Left lung (tissue), 10 donors: Measurements from ENCODE around the gene RHBDL1. TPM values are rescaled to one million over a fixed set of nuclear protein-coding genes. Genes with fewer than 3 reads are reported as not detected.

Experiments
- ATAC-seq: fragments of 200-7000 bp; cut with Tn5 transposase; one replicate; pipeline ENCODE4 v1.9.1; 2020; ENCODE audit warnings: moderate library complexity
- DNase-seq, 4 donors: peaks; one replicate each; pipeline ENCODE4 v3.0.0-alpha.2; 2013 to 2020
- H3K27ac ChIP-seq, 2 donors: fragments of 200-600 bp; sonication (generic) in 1 of 2; one replicate each; pipeline versions ENCODE4 v1.5.0 to v1.8.0; 2020 to 2021
- H3K27me3 ChIP-seq, 2 donors: fragments of 200-600 bp; sonication (generic) in 1 of 2; one replicate each; pipeline versions ENCODE4 v1.5.0 to v1.8.0; 2020 to 2021
- H3K36me3 ChIP-seq, 2 donors: fragments of 200-600 bp; sonication (generic) in 1 of 2; one replicate each; pipeline versions ENCODE4 v1.5.0 to v1.8.0; 2020 to 2021
- H3K4me1 ChIP-seq, 2 donors: fragments of 200-600 bp; one replicate each; pipeline ENCODE4 v1.8.0; 2021
- H3K4me3 ChIP-seq, 2 donors: fragments of 200-600 bp; sonication (generic) in 1 of 2; one replicate each; pipeline versions ENCODE4 v1.5.0 to v1.8.0; 2020 to 2021; ENCODE audit warnings: mild to moderate bottlenecking in 1 of 2
- H3K9me3 ChIP-seq, 2 donors: fragments of 200-600 bp; sonication (generic) in 1 of 2; one replicate each; pipeline versions ENCODE4 v1.5.0 to v1.8.0; 2020 to 2021
- intact Hi-C, 2 donors: fragments of 100-400 bp; cut with DNase I; formaldehyde crosslinking; loops; one replicate each; pipeline versions ENCODE4 v1.11.2 to v1.14.2; 2022
- polyA plus RNA-seq, 6 donors: library from polyadenylated mRNA; unstranded; fragments of 120-200 nt; gene quantifications; one replicate each; pipeline ENCODE4 v1.2.1, GENCODE V29; 2013; ENCODE audit not compliant: insufficient read length in 6 of 6
- total RNA-seq, 2 donors: library from RNA; stranded (reverse); fragmentation: NEBNext Ultra II Directional; extraction: Animal tissue kit (Norgen Biotek cat#: 25700); gene quantifications; one replicate each; pipeline ENCODE4 v1.2.1, GENCODE V29; 2021
- TF ChIP-seq, protein P1 (sequence below), 2 donors: fragments of 200-600 bp; sonication (generic) in 1 of 2; IDR thresholded peaks; one replicate each; pipeline versions ENCODE4 v1.5.0 to v1.8.0; 2021; ENCODE audit warnings: antibody characterized with exemption in 2 of 2
- donor health status: DM: no; HTN: yes; CAD: no.
- donor health status: DM: no; HTN: no; CAD: no.

The RHBDL1 gene
- total and polyA plus RNA-seq, 8 donors: 0.45 to 4.3 (median 0.81) TPM

DNA sequence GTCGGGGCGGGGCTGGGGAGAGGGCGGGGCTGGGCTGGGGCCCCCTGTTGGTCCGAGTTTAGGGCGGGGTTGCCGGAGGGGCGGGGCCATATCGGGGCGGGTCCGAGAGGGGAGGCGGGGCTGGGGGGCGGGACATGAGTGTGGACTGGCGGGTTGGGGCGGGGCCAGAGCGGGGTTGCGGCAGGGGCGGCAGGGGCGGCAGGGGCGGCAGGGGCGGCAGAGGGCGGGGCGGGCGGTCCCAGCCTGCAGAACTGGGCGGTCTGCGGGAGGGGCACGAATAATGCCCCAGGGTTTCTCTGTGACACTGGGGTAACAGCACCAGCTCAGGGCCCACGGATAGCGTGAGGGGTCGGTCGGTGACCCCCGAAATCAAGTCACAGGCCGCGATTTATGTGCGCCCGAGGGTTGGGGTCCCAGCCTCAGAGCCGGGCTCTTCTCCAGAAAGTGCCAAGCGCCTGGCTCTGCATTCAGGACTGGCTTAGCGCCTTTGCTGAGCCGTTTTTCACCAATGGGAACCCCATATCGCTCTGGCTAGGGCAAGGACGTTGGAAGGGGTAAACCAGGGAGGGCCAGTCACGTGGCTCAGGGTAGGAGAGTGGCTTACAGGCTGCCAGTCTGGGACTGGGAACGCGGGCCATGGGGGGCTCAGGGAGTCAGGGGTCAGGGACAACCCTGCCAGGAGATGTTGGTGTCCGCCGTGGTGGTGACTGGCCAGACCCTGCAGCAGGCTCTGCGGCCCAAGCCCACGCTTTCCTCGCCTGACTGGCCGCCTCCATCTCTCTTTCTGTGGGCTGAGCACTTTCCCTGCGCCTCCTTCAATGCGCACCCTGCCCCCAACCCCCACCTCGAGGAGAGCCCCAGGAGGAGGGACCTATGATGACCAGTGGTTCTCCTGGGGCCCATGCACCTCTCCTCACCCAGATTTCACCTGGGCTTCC is 38.1 kb upstream of the RHBDL1 start:
- Histone ChIP-seq H3K4me3 (peak overlapping the region; percentile 81 to 89), H3K36me3 (peaks cover 0 to 21% of the 10 kb centered on the region in 2 donors), H3K9me3 (no peaks in the 10 kb centered on the region), H3K27me3 (no peaks in the 10 kb centered on the region), H3K27ac (peak overlapping the region; percentile 94 to 98), H3K4me1 (peaks cover 5 to 33% of the 10 kb centered on the region in 2 donors)
- TF ChIP-seq, protein P1, sequence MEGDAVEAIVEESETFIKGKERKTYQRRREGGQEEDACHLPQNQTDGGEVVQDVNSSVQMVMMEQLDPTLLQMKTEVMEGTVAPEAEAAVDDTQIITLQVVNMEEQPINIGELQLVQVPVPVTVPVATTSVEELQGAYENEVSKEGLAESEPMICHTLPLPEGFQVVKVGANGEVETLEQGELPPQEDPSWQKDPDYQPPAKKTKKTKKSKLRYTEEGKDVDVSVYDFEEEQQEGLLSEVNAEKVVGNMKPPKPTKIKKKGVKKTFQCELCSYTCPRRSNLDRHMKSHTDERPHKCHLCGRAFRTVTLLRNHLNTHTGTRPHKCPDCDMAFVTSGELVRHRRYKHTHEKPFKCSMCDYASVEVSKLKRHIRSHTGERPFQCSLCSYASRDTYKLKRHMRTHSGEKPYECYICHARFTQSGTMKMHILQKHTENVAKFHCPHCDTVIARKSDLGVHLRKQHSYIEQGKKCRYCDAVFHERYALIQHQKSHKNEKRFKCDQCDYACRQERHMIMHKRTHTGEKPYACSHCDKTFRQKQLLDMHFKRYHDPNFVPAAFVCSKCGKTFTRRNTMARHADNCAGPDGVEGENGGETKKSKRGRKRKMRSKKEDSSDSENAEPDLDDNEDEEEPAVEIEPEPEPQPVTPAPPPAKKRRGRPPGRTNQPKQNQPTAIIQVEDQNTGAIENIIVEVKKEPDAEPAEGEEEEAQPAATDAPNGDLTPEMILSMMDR (IDR thresholded peaks at IDR 0.05): no peak
- intact Hi-C loops: no loop called here
- DNase-seq: peak in 3 of 4 donors; percentile 93 to 95 (median 94)
- ATAC-seq: peak; percentile 86

DNA sequence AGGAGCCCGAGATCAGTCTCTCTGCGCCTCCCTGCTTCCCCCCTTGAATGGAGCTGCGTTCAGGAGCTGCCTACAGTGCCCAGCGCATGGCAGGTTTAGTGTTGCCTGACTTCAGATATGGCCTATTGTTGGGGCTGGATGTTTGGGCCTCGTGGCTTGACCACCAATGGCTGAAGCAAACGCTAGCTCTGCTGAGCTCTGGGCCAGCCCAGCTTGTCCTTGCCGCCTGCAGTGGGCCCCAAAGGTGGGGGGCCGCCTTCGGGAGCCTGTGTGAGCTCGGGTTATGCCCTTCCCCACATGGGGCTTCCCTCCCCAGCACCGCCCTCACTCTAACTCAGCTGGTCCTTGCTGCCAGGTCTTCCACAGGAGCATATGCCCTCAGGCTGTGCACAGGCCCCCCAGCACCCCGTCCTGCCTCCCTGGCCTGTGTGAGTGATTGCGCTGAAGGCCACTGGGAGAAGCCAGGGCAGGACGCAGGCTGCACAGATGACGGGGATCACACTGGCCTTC is 37.4 kb upstream of the RHBDL1 start:
- DNase-seq (no peak), ATAC-seq (no peak)
- H3K36me3 ChIP-seq: peaks cover 0 to 13% of the 10 kb centered on the region in 2 donors
- H3K9me3 ChIP-seq: no peaks in the 10 kb centered on the region
- no peaks in the 10 kb centered on the region for H3K27me3 ChIP-seq
- no peak overlapping the region for H3K4me3 ChIP-seq
- peaks cover 12 to 40% of the 10 kb centered on the region in 2 donors for H3K4me1 ChIP-seq
- intact Hi-C loops: no loop called here
- H3K27ac ChIP-seq: no peak overlapping the region
- TF ChIP-seq, protein P1 (IDR thresholded peaks at IDR 0.05): no peak

DNA sequence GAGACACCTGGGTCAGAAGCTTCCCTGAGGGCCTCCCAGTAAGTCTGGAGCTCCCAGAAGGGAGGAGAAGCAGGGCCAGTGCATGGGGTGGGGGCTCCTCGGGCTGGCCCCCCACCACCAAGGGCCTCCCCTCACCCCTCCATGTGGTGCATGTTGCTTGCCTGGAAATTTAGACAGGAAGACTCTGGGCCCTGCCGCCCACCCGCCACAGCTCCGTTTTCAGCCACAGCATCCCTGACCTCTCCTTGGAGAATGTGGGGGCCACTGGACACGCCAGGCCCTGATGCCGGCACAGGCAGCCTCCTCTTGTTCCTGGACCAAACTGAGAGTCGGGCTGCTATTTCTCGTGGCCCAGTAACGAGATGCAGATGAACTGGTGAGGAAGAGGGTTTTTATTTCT is 36.6 kb upstream of the RHBDL1 start:
- DNase-seq (no peak), ATAC-seq (no peak)
- Histone ChIP-seq H3K9me3 (no peaks in the 10 kb centered on the region), H3K27ac (no peak overlapping the region), H3K4me3 (no peak overlapping the region), H3K27me3 (no peaks in the 10 kb centered on the region), H3K36me3 (peaks cover 0 to 6% of the 10 kb centered on the region in 2 donors), H3K4me1 (peaks cover 16 to 48% of the 10 kb centered on the region in 2 donors)
- TF ChIP-seq, protein P1 (IDR thresholded peaks at IDR 0.05): no peak
- intact Hi-C loops: no loop called here

DNA sequence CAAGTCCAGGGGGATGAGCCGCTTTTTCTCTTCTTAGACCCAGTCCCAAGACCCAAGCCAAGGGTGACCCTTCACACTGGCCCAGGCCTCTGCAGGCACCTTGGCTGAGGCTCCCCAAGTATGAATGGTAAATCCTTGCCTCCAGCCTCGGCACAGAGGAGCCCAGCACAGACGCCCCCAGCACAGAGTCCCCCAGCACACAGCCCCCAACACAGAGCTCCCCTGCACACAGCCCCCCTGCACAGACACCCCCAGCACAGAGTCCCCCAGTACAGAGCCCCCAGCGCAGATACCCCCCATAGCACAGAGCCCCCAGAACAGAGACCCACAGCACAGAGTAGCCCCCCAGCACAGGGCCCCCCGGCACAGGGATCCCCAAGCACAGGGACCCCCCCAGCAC is 34.9 kb upstream of the RHBDL1 start:
- Histone ChIP-seq H3K36me3 (peaks cover 0 to 7% of the 10 kb centered on the region in 2 donors), H3K9me3 (no peaks in the 10 kb centered on the region), H3K27me3 (no peaks in the 10 kb centered on the region), H3K4me1 (peaks cover 12 to 41% of the 10 kb centered on the region in 2 donors), H3K4me3 (no peak overlapping the region), H3K27ac (no peak overlapping the region)
- DNase-seq: no peak
- intact Hi-C loops: no loop called here
- no peak for ATAC-seq
- TF ChIP-seq, protein P1 (IDR thresholded peaks at IDR 0.05): no peak
